ENCODE measurements around the gene KCP.

Gene KCP

DNA sequence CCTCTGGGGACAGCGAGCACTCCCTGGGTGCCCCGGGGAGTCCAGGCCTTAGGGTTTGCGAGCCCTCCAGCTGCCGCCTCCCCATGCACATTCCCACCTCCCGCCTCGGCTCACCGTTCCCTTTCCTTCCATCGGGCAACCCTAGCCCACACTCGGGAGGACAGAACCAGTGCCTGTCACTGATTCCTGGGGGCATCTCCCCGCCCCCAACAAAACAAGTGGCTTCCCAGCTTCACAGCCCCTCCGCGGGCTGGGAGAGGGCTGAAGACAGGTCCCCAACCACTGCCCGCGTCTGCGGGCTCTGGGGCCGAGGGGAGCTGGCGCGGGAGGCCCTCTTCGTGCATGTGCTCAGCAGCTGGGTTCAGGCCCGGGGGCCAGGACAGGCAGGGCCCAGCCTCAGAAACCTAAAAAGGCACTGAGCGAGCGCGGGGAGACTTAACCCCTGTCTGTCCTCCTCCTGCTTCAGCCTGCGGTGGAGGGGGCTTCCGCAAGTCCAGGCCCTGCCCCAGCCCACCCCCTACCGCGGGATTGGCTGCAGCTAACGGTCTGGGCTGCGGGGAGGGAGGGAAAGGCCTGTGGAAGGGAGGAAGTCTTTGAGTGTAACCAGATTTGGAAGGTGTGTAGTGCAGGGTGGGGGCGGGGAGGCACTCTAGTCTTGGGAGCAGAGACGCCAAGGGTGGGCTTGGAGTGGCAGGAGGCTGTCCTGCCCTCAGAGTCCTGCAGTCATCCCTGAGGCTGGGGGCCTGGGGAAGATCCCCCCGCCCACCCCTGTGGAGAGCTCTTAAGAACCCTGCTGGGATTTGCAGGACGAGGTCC, 79.1 kb downstream of the KCP start:
- H3K4me3 ChIP-seq (ENCODE audit: low read depth, low read length) = peak overlapping the region; percentile 96
- TF ChIP-seq, protein P1, sequence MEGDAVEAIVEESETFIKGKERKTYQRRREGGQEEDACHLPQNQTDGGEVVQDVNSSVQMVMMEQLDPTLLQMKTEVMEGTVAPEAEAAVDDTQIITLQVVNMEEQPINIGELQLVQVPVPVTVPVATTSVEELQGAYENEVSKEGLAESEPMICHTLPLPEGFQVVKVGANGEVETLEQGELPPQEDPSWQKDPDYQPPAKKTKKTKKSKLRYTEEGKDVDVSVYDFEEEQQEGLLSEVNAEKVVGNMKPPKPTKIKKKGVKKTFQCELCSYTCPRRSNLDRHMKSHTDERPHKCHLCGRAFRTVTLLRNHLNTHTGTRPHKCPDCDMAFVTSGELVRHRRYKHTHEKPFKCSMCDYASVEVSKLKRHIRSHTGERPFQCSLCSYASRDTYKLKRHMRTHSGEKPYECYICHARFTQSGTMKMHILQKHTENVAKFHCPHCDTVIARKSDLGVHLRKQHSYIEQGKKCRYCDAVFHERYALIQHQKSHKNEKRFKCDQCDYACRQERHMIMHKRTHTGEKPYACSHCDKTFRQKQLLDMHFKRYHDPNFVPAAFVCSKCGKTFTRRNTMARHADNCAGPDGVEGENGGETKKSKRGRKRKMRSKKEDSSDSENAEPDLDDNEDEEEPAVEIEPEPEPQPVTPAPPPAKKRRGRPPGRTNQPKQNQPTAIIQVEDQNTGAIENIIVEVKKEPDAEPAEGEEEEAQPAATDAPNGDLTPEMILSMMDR (IDR thresholded peaks at IDR 0.05; ENCODE audit: low read depth, low read length) = no peak

DNA sequence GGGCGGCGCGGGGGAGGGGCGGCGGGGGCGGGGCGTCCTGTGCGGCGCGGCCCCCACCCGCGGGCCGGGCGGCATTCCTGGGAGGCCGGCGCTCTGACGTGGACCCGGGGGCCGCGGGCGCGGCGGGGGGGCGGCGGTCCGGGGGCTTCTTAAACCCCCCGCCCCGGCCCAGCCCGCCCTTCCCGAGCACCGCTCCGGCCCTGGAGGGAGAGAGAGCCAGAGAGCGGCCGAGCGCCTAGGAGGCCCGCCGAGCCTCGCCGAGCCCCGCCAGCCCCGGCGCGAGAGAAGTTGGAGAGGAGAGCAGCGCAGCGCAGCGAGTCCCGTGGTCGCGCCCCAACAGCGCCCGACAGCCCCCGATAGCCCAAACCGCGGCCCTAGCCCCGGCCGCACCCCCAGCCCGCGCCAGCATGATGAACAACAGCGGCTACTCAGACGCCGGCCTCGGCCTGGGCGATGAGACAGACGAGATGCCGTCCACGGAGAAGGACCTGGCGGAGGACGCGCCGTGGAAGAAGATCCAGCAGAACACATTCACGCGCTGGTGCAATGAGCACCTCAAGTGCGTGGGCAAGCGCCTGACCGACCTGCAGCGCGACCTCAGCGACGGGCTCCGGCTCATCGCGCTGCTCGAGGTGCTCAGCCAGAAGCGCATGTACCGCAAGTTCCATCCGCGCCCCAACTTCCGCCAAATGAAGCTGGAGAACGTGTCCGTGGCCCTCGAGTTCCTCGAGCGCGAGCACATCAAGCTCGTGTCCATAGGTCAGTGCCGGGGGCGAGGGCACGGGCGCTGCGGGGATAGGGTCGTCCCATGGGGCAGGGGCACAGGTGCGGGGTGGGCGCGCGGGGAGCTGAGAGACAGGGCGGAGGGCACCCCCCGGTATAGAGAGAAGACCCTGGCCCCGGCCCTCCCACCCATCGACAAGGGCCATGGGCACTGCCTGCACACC, 80.0 kb downstream of the KCP start, which contains the start of gene FLNC:
Gene FLNC (plus strand): TSS at position 176 of the 947 bp plus-strand sequence. CDS start 232 bp downstream, at position 408.
- H3K4me3 ChIP-seq (ENCODE audit: low read depth, low read length) = peak within 1 kb of the TSS; percentile 96
- TF ChIP-seq, protein P1 (IDR thresholded peaks at IDR 0.05; ENCODE audit: low read depth, low read length) = no peak

DNA sequence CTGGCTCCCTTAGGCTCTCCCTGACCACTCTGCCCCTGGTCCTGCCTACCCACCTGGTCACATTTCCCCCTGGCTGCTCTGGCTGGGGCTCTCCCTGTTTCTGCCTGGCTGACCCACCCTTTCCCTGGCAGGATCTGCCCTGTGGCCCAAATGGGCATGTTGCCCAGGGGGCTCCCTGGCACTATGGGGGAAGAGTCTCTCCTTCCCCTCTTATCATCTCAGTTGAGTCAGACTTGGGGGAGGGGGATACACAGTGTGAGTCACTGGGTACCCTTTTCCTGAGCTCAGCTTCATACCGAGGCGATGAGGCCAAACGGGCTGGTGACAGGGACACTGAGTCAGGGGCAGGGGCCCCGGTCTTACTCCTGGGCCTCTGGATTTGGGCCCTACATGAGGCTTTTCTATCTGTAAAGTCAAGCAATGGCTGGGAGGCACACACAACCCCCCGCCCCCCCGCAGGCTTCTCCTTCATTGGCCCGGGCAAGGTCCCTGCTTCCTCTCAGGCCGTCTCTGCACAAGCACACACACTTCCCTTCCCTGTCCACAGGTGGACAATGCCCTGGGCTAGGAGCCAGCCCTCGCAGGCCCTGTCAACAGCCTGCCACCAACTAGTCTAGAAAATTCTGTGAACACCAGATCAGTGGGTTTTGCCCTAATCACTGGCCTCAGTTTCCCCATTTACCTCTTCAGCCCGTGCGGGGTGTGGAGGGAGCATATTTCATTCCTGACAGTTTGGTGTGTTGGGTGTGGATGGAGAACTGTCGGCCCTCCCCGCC, 80.9 kb downstream of the KCP start:
- H3K4me3 ChIP-seq (ENCODE audit: low read depth, low read length) = 0 out of 2 replicates have a peak overlapping the region, but pooled peaks have one; percentile 27
- TF ChIP-seq, protein P1 (IDR thresholded peaks at IDR 0.05; ENCODE audit: low read depth, low read length) = no peak

DNA sequence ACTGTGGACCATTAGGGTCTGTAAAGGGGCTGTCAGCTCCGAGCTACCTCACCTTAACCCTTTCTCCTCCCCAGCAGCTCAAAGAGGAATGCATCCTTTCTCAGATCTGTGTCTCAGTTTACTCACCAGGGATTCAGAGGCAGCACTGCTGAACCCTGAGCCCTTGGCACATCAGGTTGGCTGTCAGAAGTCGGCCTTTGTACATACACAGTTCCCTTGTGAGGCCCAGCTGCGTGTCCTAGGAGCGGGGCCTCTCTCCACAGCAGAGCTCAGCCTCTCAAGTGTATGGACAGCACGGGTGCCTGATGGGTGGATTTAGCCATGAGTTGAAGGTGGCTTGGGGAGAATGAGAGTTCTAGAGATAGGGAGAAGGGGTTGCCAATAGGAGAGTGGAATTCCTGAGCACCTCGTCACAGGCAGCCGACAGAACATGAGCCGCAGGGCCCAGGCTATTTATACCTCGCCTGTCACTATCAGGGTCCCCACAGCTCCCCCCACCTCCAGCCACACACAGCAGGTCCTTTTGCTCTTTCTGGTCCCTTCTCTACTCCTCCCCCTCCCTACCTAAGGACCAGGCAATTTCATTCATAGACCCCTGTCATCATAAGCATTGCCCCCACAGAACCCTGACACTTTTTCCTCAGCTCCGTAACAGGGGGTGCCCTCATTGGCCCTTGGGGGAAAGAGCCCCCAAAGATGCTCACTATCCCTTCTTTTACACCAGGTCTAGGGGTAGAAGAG, 82.4 kb downstream of the KCP start:
- TF ChIP-seq, protein P1 (IDR thresholded peaks at IDR 0.05; ENCODE audit: low read depth, low read length) = no peak
- peak overlapping the region; percentile 22; the same call in 1 of the 2 replicates for H3K4me3 ChIP-seq (ENCODE audit: low read depth, low read length)

DNA sequence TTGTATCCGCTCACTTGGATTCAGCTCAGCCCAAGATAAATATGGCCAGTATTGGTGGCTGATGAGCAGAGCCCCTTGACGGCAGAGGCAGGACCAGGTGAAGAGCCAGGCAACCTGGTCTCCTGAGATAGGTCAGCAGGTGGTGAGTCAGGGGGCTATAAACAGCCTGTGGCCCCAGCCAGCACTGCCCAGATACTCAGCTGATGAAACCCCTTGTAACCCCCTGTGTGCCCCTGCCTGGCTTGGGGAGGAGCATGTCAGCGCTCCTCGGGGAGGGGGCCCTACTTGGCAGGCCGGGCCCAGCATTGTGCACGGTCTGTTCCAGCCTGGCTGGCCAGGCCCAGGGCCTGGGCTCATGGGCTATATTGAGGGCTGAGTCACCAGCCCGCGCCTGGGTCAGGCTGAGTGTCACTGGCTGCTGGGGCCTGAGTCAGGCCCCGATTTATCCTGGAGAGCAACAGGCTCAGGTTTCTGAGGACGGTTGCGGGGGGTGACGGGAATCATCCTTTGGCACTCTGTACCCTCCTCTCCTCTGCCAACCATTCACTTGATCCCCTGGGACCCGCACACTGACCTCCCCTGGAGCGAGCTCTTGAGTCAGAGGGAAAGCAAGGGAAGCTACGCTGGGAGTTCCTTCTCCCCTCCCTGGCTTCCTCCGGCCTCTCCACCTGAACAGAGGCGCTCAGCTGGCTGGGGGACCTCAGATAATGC, 83.1 kb downstream of the KCP start:
- TF ChIP-seq, protein P1 (IDR thresholded peaks at IDR 0.05; ENCODE audit: low read depth, low read length) = no peak
- peak overlapping the region; percentile 22; the same call in 1 of the 2 replicates for H3K4me3 ChIP-seq (ENCODE audit: low read depth, low read length)

DNA sequence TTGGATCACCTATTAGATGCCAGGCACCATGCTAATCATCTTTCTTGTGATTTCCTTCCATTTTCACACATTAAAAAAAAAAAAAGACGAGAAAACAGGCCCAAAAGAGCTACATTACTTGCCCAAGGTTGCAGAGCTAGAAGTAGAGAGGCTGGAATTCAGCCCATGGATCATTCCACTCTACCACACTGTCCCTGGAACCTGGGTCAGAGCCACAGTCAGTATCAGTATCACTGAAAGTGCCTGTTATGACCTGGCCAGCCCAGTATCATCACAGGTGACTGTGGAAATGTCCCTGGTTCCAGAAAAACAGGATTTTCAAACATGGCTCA, 83.6 kb downstream of the KCP start:
- TF ChIP-seq, protein P1 (IDR thresholded peaks at IDR 0.05; ENCODE audit: low read depth, low read length) = no peak
- no peak overlapping the region for H3K4me3 ChIP-seq (ENCODE audit: low read depth, low read length)
